OCI-LY7 (cell line): Measurements from ENCODE around the gene RHOJ.

ENCODE experiments used
- EZH2phosphoT487 ChIP-seq: fragments of 200-600 bp; sonication (generic); IDR thresholded peaks from 2 replicates; pipeline ENCODE4 v1.6.1; 2018; ENCODE audit warnings: low read depth, borderline replicate concordance, mild to moderate bottlenecking, mixed run types, antibody characterized with exemption, low read length, moderate library complexity, mixed read lengths
- TF ChIP-seq, protein P1 (sequence below): fragments of 200-600 bp; sonication (generic); conservative IDR thresholded peaks from 2 replicates; pipeline ENCODE4 v1.5.1; 2014; ENCODE audit warnings: mild to moderate bottlenecking, antibody characterized with exemption, low read length, moderate library complexity, mixed read lengths

- TF ChIP-seq, protein P1, sequence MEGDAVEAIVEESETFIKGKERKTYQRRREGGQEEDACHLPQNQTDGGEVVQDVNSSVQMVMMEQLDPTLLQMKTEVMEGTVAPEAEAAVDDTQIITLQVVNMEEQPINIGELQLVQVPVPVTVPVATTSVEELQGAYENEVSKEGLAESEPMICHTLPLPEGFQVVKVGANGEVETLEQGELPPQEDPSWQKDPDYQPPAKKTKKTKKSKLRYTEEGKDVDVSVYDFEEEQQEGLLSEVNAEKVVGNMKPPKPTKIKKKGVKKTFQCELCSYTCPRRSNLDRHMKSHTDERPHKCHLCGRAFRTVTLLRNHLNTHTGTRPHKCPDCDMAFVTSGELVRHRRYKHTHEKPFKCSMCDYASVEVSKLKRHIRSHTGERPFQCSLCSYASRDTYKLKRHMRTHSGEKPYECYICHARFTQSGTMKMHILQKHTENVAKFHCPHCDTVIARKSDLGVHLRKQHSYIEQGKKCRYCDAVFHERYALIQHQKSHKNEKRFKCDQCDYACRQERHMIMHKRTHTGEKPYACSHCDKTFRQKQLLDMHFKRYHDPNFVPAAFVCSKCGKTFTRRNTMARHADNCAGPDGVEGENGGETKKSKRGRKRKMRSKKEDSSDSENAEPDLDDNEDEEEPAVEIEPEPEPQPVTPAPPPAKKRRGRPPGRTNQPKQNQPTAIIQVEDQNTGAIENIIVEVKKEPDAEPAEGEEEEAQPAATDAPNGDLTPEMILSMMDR, result no peak
- no peak for TF ChIP-seq EZH2phosphoT487
Observed at GRCh38 chr14:63300854-63301253, 96.6 kb downstream of the RHOJ start.
